Measurements from ENCODE around the gene RPL7A. TPM values are rescaled to one million over a fixed set of nuclear protein-coding genes. Genes with fewer than 3 reads are reported as not detected.

The RPL7A gene
- total and polyA plus RNA-seq, 2 of the 13 experiments (the other 11 are each of a cell fraction or from before 2014, with no cell fraction given) = 2,401 to 2,938 TPM

GRCh38 chr9:133389562-133389961 lies 41.5 kb downstream of the RPL7A start (continued):
- TF ChIP-seq ZNF18 (CRISPR knock-in tag; IDR thresholded peaks at IDR 0.05; ENCODE audit: insufficient replicate concordance) = no peak

GRCh38 chr9:133390713-133391112 lies 42.7 kb downstream of the RPL7A start:
- no peak for DNase-seq (ENCODE audit: low spot score)
- TF ChIP-seq MED13 (CRISPR knock-in tag; IDR thresholded peaks at IDR 0.05) = no peak
- no peak for TF ChIP-seq FOXA1 (IDR thresholded peaks at IDR 0.05)
- peak; percentile 45; the same call in 1 of the 2 replicates for TF ChIP-seq FOXA1 (CRISPR knock-in tag; IDR thresholded peaks at IDR 0.05)
- TF ChIP-seq ZBTB39 (CRISPR knock-in tag; IDR thresholded peaks at IDR 0.05) = 0 out of 2 replicates have a peak, but pooled peaks have one; percentile 69
- TF ChIP-seq CEBPB (IDR thresholded peaks at IDR 0.05; ENCODE audit: borderline replicate concordance, low read depth, low read length) = peak; percentile 9; the same call in 1 of the 2 replicates
- TF ChIP-seq ZNF687 (CRISPR knock-in tag; IDR thresholded peaks at IDR 0.05) = peak; percentile 42
- TF ChIP-seq LCORL (IDR thresholded peaks at IDR 0.05) = no peak
- TF ChIP-seq LCORL (CRISPR knock-in tag; IDR thresholded peaks at IDR 0.05) = 0 out of 2 replicates have a peak, but pooled peaks have one; percentile 29
- TF ChIP-seq ATF4 (CRISPR knock-in tag; IDR thresholded peaks at IDR 0.05) = peak in 1 of 2 experiments; percentile 73; a peak in 2 of 4 replicates
- no peak for TF ChIP-seq KDM5B (CRISPR knock-in tag; IDR thresholded peaks at IDR 0.05; ENCODE audit: borderline replicate concordance)
- TF ChIP-seq ZFYVE20 (CRISPR knock-in tag; IDR thresholded peaks at IDR 0.05; ENCODE audit: borderline replicate concordance, low read depth) = no peak
- TF ChIP-seq ZBTB1 (CRISPR knock-in tag; IDR thresholded peaks at IDR 0.05; ENCODE audit: borderline replicate concordance) = no peak
- TF ChIP-seq GATAD2A (CRISPR knock-in tag; IDR thresholded peaks at IDR 0.05) = peak; percentile 60; the same call in 1 of the 2 replicates
- TF ChIP-seq ZFP36L1 (CRISPR knock-in tag; IDR thresholded peaks at IDR 0.05) = no peak

More at GRCh38 chr9:133390713-133391112, 42.7 kb downstream of the RPL7A start:
- H3K4me3 ChIP-seq (replicated peaks in 1 of 3; ENCODE audit: insufficient read depth in 1 of 3, low read depth in 2 of 3, low read length in 3 of 3) = peak overlapping the region; percentile 11 to 52 (median 42); a peak in 2 of 6 replicates
- ATAC-seq (no peak), FAIRE-seq (no peak)
- POLR2A ChIA-PET = interaction anchor here (1.2 kb wide), 1 partner anchor 14 kb away, joined by 3 read pairs; the partner anchor contains the start of gene STKLD1
- H3K36me3 ChIP-seq (replicated peaks in 1 of 2; ENCODE audit: control insufficient read depth in 1 of 2, insufficient read depth in 2 of 2, low read length in 2 of 2) = no peaks in the 10 kb centered on the region
- H3K27me3 ChIP-seq (ENCODE audit: control insufficient read depth in 1 of 2, insufficient read depth in 2 of 2, low read length in 2 of 2) = no peaks in the 10 kb centered on the region
- H3K79me2 ChIP-seq (ENCODE audit: insufficient read depth, low read length) = no peaks in the 10 kb centered on the region
- no peaks in the 10 kb centered on the region for H4K20me1 ChIP-seq (ENCODE audit: insufficient read depth, low read length)
- no peak overlapping the region for H3K9ac ChIP-seq (ENCODE audit: insufficient read depth, low read depth, low read length)
- H3K9me3 ChIP-seq (ENCODE audit: low read length) = no peaks in the 10 kb centered on the region
- WGBS (ENCODE audit: low lambda C conversion rate) = 8% methylated on average over 7 of the region's 7 CpGs
- intact Hi-C loops (cut with micrococcal nuclease; ENCODE audit: unreplicated experiment) (loop anchor here (1.0 kb wide), 1 partner anchor 7 kb away; no protein-coding TSS in a partner anchor), in situ Hi-C loops (cut with HindIII; ENCODE audit: extremely low pct_ligation_motif_present, low pct_unique_long_range_greater_than_20kb) (no loop called here)
- H3K27ac ChIP-seq (ENCODE audit: extremely low read length, insufficient read depth, low read length) = peak overlapping the region; percentile 54
- H2AFZ ChIP-seq (ENCODE audit: low read length) = no peak overlapping the region
- peak overlapping the region; percentile 63 for H3K4me2 ChIP-seq (ENCODE audit: low read depth, low read length)
- H3K4me1 ChIP-seq (ENCODE audit: insufficient read depth, low read length) = peaks cover 86% of the 10 kb centered on the region
- CTCF ChIA-PET (ENCODE audit: low intra/inter-chr PET ratio, low total read pairs) = no interaction called here
- no TSS peak for BruUV-seq (replicated peaks)

Measured in HepG2 (cell line).